ENCODE measurements around the gene TOP2A.

- TF ChIP-seq CTCF (IDR thresholded peaks at IDR 0.05) (no peak), POLR2A (IDR thresholded peaks at IDR 0.05) (no peak)
Observed at GRCh38 chr17:40338941-40339649, 78.6 kb downstream of the TOP2A start.
